ENCODE measurements around the gene CTSD. TPM values are rescaled to one million over a fixed set of nuclear protein-coding genes. Genes with fewer than 3 reads are reported as not detected.
A peak's percentile ranks its signal among the peaks of the same experiment; 100 is the strongest.

The CTSD gene
- total RNA-seq, 5 donors from 2014 or later (not counting 1 experiment from before 2014, with no cell fraction given): 91.9 to 187 (median 163) TPM

DNA sequence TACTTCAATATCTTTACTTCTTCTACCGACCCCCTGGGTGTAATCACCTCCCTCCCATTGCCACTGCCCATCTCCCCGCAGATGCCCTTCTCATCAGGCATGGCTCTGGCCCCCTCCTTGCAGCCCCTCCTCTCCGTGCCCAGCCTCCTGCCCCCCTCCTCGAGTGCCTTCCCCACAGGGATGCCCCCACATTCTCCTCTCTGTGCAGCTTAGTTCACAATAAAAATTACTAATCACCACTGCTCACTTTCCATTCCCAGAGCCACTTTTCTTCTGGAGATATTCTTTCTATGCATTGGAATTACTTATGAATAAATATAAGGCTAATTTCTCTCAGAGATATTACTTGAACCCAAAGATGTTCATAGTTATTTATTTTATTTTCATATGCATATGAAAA, 35.4 kb downstream of the CTSD start:
- H3K27ac Mint-ChIP-seq: no peak overlapping the region
- CTCF ChIA-PET: no interaction called here

DNA sequence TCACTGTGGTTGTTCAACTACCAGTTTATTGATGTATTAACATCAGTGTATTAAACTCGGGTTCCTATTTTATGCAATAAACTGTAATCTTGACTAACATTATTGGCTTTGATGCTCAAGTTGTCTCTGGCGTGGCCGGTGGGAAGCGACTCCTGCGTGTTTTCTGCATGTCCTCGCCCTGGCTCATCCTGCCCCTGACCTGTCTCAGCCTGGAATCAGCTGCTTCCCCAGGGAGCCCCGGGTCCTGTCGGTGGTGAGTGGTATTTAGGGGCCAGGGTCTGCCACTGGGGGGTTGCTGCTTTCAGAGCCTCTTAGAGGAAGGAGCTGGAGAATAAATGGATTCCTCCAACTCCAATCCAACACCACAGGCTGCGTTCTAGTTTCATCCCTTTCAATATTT, 35.9 kb downstream of the CTSD start:
- Mint-ChIP-seq H3K4me3 (no peak overlapping the region), H3K27me3 (peaks cover 25 to 56% of the 10 kb centered on the region in 2 donors), H3K4me1 (peaks cover 8 to 37% (median 16%) of the 10 kb centered on the region in 3 donors), H3K27ac (no peak overlapping the region), H3K9me3 (no peaks in the 10 kb centered on the region), H3K36me3 (no peaks in the 10 kb centered on the region)
- DNase-seq: no peak
- Histone ChIP-seq H3K9me3 (no peaks in the 10 kb centered on the region), H3K4me1 (ENCODE audit: control insufficient read depth in 1 of 2, extremely low read depth in 1 of 2, insufficient read depth in 2 of 2, low read length in 2 of 2) (peaks cover 0 to 16% of the 10 kb centered on the region in 2 experiments), H3K27me3 (replicated peaks in 1 of 2; ENCODE audit: control insufficient read depth in 2 of 2, extremely low read depth in 1 of 2, insufficient read depth in 2 of 2, low read length in 1 of 2) (peaks cover 0 to 53% of the 10 kb centered on the region in 2 experiments), H3K27ac (ENCODE audit: low read length) (no peak overlapping the region), H3K36me3 (ENCODE audit: control insufficient read depth in 2 of 2, extremely low read depth in 1 of 2, insufficient read depth in 1 of 2, low read length in 1 of 2) (no peaks in the 10 kb centered on the region), H3K4me3 (ENCODE audit: control insufficient read depth in 1 of 2, extremely low read depth in 1 of 2, low read length in 1 of 2) (no peak overlapping the region)
- 97% methylated on average over 7 of the region's 9 CpGs for WGBS (ENCODE audit: insufficient coverage)
- ChIA-PET POLR2A (no interaction called here), CTCF (no interaction called here)
- no peak for ATAC-seq (replicated peaks in 1 of 4)

More for the DNA sequence above, 35.4 kb downstream of the CTSD start:
- no peak for ATAC-seq (replicated peaks in 1 of 4)
- Mint-ChIP-seq H3K36me3 (no peaks in the 10 kb centered on the region), H3K9me3 (no peaks in the 10 kb centered on the region), H3K4me1 (peaks cover 8 to 38% (median 16%) of the 10 kb centered on the region in 3 donors), H3K4me3 (peak overlapping the region in 1 of 3 donors; percentile 79), H3K27me3 (peaks cover 25 to 54% of the 10 kb centered on the region in 2 donors)
- POLR2A ChIA-PET: no interaction called here
- DNase-seq: no peak
- H3K4me3 ChIP-seq (ENCODE audit: control insufficient read depth in 1 of 2, extremely low read depth in 1 of 2, low read length in 1 of 2): no peak overlapping the region
- peaks cover 0 to 58% of the 10 kb centered on the region in 2 experiments for H3K27me3 ChIP-seq (replicated peaks in 1 of 2; ENCODE audit: control insufficient read depth in 2 of 2, extremely low read depth in 1 of 2, insufficient read depth in 2 of 2, low read length in 1 of 2)
- no peaks in the 10 kb centered on the region for H3K36me3 ChIP-seq (ENCODE audit: control insufficient read depth in 2 of 2, extremely low read depth in 1 of 2, insufficient read depth in 1 of 2, low read length in 1 of 2)
- WGBS (ENCODE audit: insufficient coverage): 53% methylated on average over 4 of the region's 4 CpGs
- peaks cover 0 to 20% of the 10 kb centered on the region in 2 experiments for H3K4me1 ChIP-seq (ENCODE audit: control insufficient read depth in 1 of 2, extremely low read depth in 1 of 2, insufficient read depth in 2 of 2, low read length in 2 of 2)
- H3K27ac ChIP-seq (ENCODE audit: low read length): no peak overlapping the region
- H3K9me3 ChIP-seq: no peaks in the 10 kb centered on the region

DNA sequence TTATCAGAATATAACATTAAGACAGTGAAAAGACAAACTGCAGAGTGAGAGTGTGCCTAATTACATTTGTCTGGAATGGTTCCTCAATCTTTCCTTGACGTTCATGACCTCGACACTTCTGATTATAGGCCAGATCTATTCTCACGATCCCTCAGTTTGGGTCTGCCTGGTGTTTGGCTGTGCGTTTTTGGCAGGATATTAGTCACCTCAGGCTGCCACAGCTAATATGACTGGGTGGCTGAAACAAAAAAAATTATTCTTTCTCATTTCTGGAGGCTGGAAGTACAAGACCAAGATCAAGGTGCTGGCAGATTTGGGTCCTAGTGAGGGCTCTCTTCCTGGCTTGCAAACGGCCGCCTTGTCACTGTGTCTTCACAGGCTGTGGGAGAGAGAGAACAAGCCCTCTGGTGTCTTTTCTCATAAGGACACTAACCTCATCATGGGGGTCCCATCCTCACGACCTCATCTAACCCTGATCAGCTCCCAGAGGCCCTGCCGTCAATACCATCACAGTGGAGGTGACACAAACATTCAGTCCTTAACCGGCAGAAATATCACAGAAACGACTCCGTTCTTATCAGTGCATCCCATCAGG, 36.5 kb downstream of the CTSD start:
- Histone ChIP-seq H3K4me3 (ENCODE audit: control insufficient read depth in 1 of 2, extremely low read depth in 1 of 2, low read length in 1 of 2) (no peak overlapping the region), H3K27me3 (replicated peaks in 1 of 2; ENCODE audit: control insufficient read depth in 2 of 2, extremely low read depth in 1 of 2, insufficient read depth in 2 of 2, low read length in 1 of 2) (peaks cover 0 to 47% of the 10 kb centered on the region in 2 experiments), H3K9me3 (no peaks in the 10 kb centered on the region), H3K36me3 (ENCODE audit: control insufficient read depth in 2 of 2, extremely low read depth in 1 of 2, insufficient read depth in 1 of 2, low read length in 1 of 2) (no peaks in the 10 kb centered on the region), H3K27ac (ENCODE audit: low read length) (no peak overlapping the region), H3K4me1 (ENCODE audit: control insufficient read depth in 1 of 2, extremely low read depth in 1 of 2, insufficient read depth in 2 of 2, low read length in 2 of 2) (peaks cover 0 to 14% of the 10 kb centered on the region in 2 experiments)
- DNase-seq (no peak), ATAC-seq (replicated peaks in 1 of 4) (no peak)
- ChIA-PET POLR2A (interaction anchor here in 1 of 2 donors (0.7 kb wide), 1 partner anchor 304 kb away, joined by 4 read pairs; no protein-coding TSS in a partner anchor), CTCF (no interaction called here)
- Mint-ChIP-seq H3K27me3 (peaks cover 25 to 54% of the 10 kb centered on the region in 2 donors), H3K4me1 (peaks cover 8 to 36% (median 15%) of the 10 kb centered on the region in 3 donors), H3K4me3 (no peak overlapping the region), H3K27ac (peak overlapping the region in 1 of 2 donors; percentile 34), H3K9me3 (no peaks in the 10 kb centered on the region), H3K36me3 (no peaks in the 10 kb centered on the region)
- 57% methylated on average over 7 of the region's 11 CpGs for WGBS (ENCODE audit: insufficient coverage)

DNA sequence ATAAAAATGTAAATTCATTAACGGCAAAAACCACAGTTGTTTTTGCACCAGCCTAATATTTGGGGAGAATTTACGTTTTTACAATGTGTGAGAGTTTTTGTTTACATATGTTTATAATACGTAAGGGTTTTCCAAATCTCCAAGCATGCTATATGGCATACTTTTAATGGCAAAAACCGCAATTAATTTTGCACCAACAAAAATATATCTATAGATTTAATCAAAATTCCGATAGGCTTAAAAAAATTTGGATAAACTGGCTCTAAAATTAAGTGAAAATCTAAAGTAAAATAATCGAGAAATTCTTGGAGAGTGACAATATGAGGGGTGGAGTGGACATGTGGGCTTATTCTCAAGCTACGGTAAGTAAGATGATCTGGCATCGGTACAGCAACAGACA, 43.9 kb downstream of the CTSD start:
- no peak overlapping the region for H3K27ac Mint-ChIP-seq
- H3K4me3 Mint-ChIP-seq: no peak overlapping the region
- DNase-seq (no peak), ATAC-seq (replicated peaks in 1 of 4) (no peak)
- H3K27ac ChIP-seq (ENCODE audit: low read length): no peak overlapping the region
- H3K4me1 ChIP-seq (ENCODE audit: control insufficient read depth in 1 of 2, extremely low read depth in 1 of 2, insufficient read depth in 2 of 2, low read length in 2 of 2): no peaks in the 10 kb centered on the region
- 85% methylated on average over 3 of the region's 8 CpGs for WGBS (ENCODE audit: insufficient coverage)
- POLR2A ChIA-PET: no interaction called here
- peaks cover 0 to 16% of the 10 kb centered on the region in 2 donors for H3K27me3 Mint-ChIP-seq
- H3K9me3 ChIP-seq: no peaks in the 10 kb centered on the region
- no peak overlapping the region for H3K4me3 ChIP-seq (ENCODE audit: control insufficient read depth in 1 of 2, extremely low read depth in 1 of 2, low read length in 1 of 2)
- no peaks in the 10 kb centered on the region for H3K4me1 Mint-ChIP-seq
- no peaks in the 10 kb centered on the region for H3K36me3 Mint-ChIP-seq
- no peaks in the 10 kb centered on the region for H3K9me3 Mint-ChIP-seq
- CTCF ChIA-PET: no interaction called here
- no peaks in the 10 kb centered on the region for H3K36me3 ChIP-seq (ENCODE audit: control insufficient read depth in 2 of 2, extremely low read depth in 1 of 2, insufficient read depth in 1 of 2, low read length in 1 of 2)
- H3K27me3 ChIP-seq (replicated peaks in 1 of 2; ENCODE audit: control insufficient read depth in 2 of 2, extremely low read depth in 1 of 2, insufficient read depth in 2 of 2, low read length in 1 of 2): peaks cover 0 to 19% of the 10 kb centered on the region in 2 experiments

- WGBS (ENCODE audit: insufficient coverage): 97% methylated on average over 10 of the region's 15 CpGs
- Histone ChIP-seq H3K4me3 (ENCODE audit: control insufficient read depth in 1 of 2, extremely low read depth in 1 of 2, low read length in 1 of 2) (no peak overlapping the region), H3K4me1 (ENCODE audit: control insufficient read depth in 1 of 2, extremely low read depth in 1 of 2, insufficient read depth in 2 of 2, low read length in 2 of 2) (no peaks in the 10 kb centered on the region), H3K9me3 (no peaks in the 10 kb centered on the region), H3K27ac (ENCODE audit: low read length) (no peak overlapping the region), H3K36me3 (ENCODE audit: control insufficient read depth in 2 of 2, extremely low read depth in 1 of 2, insufficient read depth in 1 of 2, low read length in 1 of 2) (no peaks in the 10 kb centered on the region), H3K27me3 (replicated peaks in 1 of 2; ENCODE audit: control insufficient read depth in 2 of 2, extremely low read depth in 1 of 2, insufficient read depth in 2 of 2, low read length in 1 of 2) (peaks cover 0 to 23% of the 10 kb centered on the region in 2 experiments)
- Mint-ChIP-seq H3K27ac (no peak overlapping the region), H3K9me3 (no peaks in the 10 kb centered on the region), H3K4me3 (no peak overlapping the region), H3K36me3 (no peaks in the 10 kb centered on the region), H3K4me1 (no peaks in the 10 kb centered on the region), H3K27me3 (peaks cover 0 to 10% of the 10 kb centered on the region in 2 donors)
- ATAC-seq (replicated peaks in 1 of 4): no peak
- POLR2A ChIA-PET: interaction anchor here in 1 of 2 donors (0.7 kb wide), 1 partner anchor 62 kb away, joined by 5 read pairs; no protein-coding TSS in a partner anchor
- CTCF ChIA-PET: interaction anchor here in 1 of 2 donors (1.4 kb wide), 1 partner anchor 24 kb away, joined by 3 read pairs; no protein-coding TSS in a partner anchor
- DNase-seq: no peak
Measured at GRCh38 chr11:1718326-1718725, 45.4 kb downstream of the CTSD start.

GRCh38 chr11:1717745-1718144, 46.0 kb downstream of the CTSD start:
- no peaks in the 10 kb centered on the region for H3K9me3 ChIP-seq
- Mint-ChIP-seq H3K4me3 (no peak overlapping the region), H3K4me1 (no peaks in the 10 kb centered on the region), H3K27me3 (peaks cover 0 to 8% of the 10 kb centered on the region in 2 donors), H3K36me3 (no peaks in the 10 kb centered on the region), H3K9me3 (no peaks in the 10 kb centered on the region), H3K27ac (no peak overlapping the region)
- H3K36me3 ChIP-seq (ENCODE audit: control insufficient read depth in 2 of 2, extremely low read depth in 1 of 2, insufficient read depth in 1 of 2, low read length in 1 of 2): no peaks in the 10 kb centered on the region
- CTCF ChIA-PET: interaction anchor here (0.7 kb wide), 2 partner anchors 13 to 116 kb away, joined by 3 read pairs; no protein-coding TSS in a partner anchor
- peaks cover 0 to 23% of the 10 kb centered on the region in 2 experiments for H3K27me3 ChIP-seq (replicated peaks in 1 of 2; ENCODE audit: control insufficient read depth in 2 of 2, extremely low read depth in 1 of 2, insufficient read depth in 2 of 2, low read length in 1 of 2)
- ATAC-seq (replicated peaks in 1 of 4): no peak
- no peak overlapping the region for H3K27ac ChIP-seq (ENCODE audit: low read length)
- H3K4me1 ChIP-seq (ENCODE audit: control insufficient read depth in 1 of 2, extremely low read depth in 1 of 2, insufficient read depth in 2 of 2, low read length in 2 of 2): no peaks in the 10 kb centered on the region
- no peak for DNase-seq
- WGBS (ENCODE audit: insufficient coverage): 91% methylated on average over 4 of the region's 8 CpGs
- no peak overlapping the region for H3K4me3 ChIP-seq (ENCODE audit: control insufficient read depth in 1 of 2, extremely low read depth in 1 of 2, low read length in 1 of 2)
- POLR2A ChIA-PET: interaction anchor here in 1 of 2 donors (0.7 kb wide), 1 partner anchor 63 kb away, joined by 5 read pairs; no protein-coding TSS in a partner anchor
